NK-92 treated with Interleukin-12 subunit alpha and Interleukin-12 subunit beta, amount 100 ng/mL, for 24 hours (cell line): Measurements from ENCODE around the gene IGHMBP2.
"Not testable (repeated sequence)": the region's sequence is repeated elsewhere in the genome, so short reads cannot be mapped to it uniquely, and the experiment has no call there.

ENCODE experiments used
- DNase-seq: peaks from one replicate; lab custom pipeline; 2025; lab: John Stamatoyannopoulos, UW

The IGHMBP2 gene

GRCh38 chr11:68961245-68961644 lies 57.6 kb downstream of the IGHMBP2 start:
- DNase-seq: no peak

- DNase-seq: no peak
These were observed 59.0 kb downstream of the IGHMBP2 start for GRCh38 chr11:68962527-68963250.

GRCh38 chr11:68963779-68964178 lies 60.1 kb downstream of the IGHMBP2 start:
- no peak for DNase-seq

DNA sequence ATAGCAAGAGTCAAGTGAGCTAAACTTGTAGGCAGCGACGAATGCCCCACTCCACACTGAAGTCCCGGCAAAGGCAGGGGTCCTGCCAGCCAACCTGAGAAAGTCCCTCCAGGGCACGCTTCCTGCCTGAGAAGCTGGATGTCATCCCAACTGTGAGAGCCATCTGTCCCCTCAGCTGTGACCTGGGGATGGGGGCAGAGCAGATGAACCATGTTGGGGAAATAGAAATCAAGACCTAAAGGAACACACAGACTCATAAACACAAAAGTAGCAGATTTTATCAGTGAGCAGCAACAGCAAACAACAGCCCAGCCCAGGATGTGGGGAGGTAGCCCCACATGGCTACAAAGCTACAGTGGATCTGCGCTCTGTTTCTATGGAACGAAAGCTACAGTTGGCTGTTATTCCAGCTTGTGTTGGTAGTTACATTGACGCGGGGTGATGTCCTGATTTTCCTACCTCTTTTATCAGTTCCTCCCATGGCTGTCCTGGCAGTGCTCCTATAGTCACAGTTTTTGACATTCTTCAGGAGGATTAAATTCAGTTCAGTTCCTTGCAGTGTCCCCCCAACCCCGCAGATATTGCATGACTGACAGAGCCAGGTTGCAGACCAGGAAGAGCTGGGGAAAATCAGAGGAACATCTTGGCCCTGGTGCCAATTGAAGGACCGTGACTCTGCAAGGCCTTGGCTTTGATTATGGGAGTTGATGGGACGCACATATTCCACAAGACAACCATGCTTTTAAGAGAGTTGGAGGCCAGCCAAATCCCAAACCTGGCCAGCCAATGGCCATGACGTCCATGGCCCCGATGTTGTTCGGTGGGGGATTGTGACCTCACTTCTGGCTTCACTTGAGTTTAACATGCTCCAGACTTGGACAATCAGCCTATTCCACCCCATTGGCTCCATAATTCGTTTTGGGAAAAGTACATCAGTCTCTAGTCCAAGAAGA lies 62.5 kb downstream of the IGHMBP2 start:
- no peak for DNase-seq

DNA sequence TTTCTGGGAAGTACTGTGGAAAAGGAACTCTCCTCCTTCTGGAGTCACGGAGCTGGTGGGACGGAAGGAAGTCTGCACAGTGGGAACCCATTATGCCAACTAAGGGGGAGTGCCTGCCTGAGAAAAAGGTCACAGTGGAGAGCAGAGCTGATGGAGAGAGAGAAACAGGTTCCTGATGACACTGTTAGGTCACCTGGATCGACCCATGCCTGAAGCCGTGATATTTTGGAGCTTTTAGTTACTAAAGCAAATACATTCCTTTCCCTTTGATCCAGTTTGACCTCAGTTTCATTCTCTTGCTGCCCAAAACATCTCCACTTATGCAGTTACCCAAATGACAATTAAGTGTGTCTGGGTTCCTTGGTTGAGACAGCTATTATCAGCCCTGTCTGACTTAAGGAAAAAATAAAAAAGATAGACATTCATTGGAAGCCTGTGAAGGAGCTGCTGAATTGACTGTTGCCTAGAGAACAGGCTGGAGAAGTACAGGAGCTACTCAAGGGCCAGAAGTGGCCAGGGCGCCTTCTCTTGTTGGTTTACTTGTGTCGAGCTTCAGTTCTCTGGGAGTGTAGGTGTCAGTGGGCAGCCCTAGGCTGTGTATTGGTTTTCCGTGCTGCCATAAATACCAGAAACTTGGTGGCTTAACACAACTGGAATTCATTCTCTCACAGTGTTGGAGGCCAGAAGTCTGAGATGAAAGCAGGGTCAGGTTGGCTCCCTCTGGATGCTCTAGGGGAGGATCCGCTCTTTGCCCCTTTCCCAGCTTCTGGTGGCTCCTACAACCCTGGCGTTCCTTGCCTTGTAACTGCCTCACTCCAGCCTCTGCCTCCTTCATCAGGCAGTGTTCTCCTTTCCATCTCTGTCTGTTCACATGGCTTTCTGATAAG lies 63.4 kb downstream of the IGHMBP2 start:
- DNase-seq: no peak

DNA sequence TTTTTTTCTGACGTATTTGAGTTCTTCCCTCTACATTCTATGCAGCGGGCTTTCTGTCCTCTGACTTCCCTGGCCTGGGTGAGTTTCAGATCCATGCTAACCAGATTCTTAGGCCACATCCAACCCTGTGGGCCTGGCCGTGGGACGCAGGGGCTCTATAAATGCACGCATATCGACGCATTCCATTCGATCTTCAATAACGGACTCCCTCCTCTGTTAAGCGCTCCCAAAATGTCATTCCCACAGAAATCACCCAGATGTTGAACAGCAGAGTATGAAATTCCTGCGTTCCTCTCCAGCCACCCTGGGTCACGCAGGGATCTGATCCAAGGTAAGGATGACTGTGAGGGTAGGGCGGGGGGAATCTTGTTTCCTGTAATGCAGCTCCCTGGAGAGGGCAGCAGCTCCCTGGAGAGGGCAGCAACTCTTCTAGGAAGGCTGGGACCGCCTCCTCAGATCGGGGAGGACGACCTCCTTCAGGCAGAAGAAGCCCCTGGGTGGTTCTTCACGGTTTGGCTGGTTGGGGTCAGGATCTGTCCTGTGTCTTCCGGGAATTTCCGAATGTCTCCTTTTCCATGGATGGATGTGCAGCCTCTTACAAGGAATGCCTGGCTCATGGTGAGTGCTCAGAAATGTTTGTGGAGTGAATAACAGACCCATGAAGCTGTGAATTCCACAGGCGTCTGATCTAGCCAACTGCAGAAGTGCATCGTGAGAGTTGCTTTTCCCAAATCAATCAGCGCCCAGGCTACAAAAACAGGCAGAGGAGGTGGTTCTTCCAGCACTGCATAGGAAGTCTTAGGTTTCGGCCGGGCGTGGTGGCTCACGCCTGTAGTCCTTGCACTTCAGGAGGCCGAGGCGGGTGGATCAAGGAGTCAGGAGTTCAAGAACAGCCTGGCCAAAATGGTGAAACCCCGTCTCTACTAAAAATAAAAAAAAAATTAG lies 64.9 kb downstream of the IGHMBP2 start:
- no peak for DNase-seq

DNA sequence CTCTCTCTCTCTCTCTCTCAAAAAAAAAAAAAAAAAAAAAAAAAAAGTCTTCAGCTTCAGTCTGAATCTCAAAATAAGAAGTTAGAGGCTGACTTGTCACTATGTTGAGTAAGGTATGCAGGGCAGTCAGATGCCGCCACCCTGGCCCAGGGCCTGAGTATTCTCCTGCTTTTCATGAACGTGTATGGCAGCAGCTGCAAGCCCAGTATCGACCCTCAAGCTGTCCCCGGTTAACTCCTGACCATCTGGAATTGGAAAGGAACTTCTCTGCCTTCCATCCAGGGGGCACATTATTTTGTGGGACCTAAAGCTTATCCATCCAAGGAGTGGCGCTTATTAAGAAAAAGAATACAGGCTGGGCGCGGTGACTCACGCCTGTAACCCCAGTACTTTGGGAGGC lies 65.7 kb downstream of the IGHMBP2 start:
- DNase-seq: no peak

DNA sequence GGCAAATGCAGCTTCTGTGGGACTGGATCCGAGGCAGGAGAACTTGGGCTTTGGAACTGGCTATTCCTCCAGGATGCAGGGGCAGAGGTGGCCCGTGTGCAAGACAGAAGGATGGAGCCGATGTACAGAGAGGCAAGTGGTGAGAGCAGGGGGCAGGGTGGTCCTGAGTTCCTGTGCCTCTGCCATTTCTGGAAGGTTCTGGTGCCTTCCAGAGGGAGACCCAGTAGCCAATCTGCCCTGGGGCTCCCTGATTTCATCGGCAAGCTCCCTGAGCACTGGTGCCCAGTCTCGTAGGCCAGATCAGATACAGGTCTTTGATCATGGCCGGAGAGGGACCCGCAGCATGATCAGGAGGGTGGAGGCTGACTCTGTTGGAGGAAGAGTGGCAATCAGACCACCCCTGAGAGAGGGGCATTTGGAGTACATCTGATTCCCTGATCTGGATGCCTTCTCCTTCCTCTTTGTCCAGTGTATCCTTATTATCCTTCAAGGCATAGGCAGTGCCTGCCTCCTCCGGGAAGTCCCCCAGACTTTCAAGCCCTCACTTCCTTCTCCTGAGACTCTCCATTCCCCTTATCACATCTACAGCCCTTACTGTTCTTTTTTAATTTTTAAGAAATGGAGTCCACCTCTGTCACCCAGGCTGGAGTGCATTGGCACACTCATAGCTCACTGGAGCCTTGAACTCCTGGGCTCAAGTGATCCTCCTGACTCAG lies 67.4 kb downstream of the IGHMBP2 start:
- DNase-seq: no peak

- no peak for DNase-seq
These were observed 69.5 kb downstream of the IGHMBP2 start for GRCh38 chr11:68973219-68973618.

- not testable (repeated sequence) for DNase-seq
These were observed 70.0 kb downstream of the IGHMBP2 start for GRCh38 chr11:68973706-68974105.

- DNase-seq: no peak
These were observed 70.9 kb downstream of the IGHMBP2 start for GRCh38 chr11:68974421-68975194.

DNA sequence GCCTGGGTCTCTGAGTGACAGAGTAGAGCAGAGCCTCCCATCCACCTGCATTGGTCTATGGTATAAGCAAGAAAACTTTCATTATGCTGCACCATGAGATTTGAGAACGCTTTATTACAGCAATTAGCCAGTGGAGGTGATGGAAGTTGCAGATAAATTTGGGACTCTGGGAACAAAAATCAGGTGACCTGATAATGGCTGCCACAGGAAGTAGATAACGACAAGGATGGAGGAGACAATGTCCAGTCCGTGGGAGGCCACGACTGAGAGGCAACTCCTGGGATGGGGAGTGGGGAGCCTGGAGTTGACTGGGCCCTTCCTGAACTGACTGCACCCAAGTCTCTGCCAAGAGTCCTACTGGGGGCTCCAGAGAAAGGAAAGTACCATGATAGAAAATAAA lies 72.4 kb downstream of the IGHMBP2 start:
- DNase-seq: no peak

DNA sequence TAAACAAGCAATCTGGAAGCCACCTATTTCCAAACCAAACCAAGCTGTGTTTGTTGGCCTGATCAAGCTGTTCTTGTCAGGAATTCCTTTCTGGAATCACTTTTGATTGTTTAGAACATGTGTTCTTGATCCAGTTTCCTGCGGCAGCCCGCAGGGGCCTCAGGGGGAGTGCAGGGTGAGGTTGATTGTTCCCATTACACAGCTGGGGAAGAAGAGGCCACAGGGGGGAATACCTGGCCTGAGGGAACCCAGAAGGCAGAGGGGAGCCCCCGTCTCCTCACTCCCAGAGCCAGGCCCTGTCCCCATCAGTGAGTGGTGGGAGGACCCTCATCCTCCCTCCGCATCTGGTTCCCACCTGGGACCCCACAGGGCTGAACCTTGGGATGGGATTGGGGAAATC lies 72.9 kb downstream of the IGHMBP2 start:
- DNase-seq: no peak

- DNase-seq: no peak
These were observed 74.3 kb downstream of the IGHMBP2 start for GRCh38 chr11:68977781-68978625.

DNA sequence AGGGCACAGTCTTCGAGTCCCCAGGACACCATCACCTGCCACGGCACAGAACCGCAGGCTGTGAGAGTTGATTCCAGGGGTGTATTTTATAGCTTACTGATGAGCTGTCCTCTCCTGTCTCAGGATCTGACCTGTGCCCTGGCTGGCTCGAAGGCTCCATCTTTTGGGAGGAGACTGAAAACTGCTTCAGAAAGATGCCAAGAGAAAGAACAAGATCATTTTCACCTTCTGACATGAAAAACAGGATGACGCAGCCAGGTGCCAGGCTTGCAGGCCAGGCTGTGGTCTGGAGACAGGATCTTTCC lies 74.9 kb downstream of the IGHMBP2 start:
- no peak for DNase-seq

- DNase-seq: no peak
These were observed 75.4 kb downstream of the IGHMBP2 start for GRCh38 chr11:68978931-68979594.

DNA sequence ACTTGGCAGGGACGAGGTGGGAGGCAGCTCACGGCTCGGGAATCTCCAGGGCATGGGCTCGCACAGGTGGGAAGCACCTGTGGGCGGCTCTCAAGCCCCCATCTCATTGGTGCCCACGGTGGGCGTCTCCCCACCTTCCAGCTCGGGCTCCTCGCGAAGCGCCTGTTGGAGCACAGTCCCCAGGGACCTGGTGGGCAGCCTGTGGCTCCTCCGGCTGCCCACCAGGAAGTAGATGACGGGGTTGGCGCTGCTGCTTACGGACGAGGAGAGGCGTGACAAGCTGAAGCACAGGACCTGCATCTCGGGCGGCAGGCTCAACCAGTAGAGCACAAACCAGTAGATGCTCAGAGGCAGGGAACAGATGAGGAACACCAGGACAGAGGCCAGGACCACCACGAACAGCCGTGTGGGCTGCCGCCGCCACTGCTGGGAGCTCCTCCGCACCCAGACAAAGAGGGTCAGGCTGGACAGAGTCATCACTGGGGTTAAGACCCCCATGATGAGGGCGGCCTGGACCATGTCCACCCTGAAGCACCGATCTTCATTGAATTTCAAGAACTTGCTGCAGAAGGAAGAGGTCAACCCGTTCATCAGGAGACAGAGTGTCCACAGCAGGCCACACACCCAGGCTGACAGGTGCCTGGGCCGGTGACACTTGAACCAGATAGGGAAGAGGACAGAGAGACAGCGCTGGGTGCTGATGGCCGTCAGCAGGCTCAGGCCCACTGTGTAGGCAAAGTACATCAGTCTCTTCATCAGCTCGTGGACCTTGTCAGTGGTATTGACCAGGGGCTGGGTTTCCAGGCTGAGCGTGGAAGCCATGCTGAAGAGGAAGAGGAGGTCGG lies 76.5 kb downstream of the IGHMBP2 start:
- DNase-seq: no peak

GRCh38 chr11:68980776-68981065 lies 77.0 kb downstream of the IGHMBP2 start, which contains the start of gene MRGPRD:
TSS of gene MRGPRD (minus strand) at chr11:68980986. CDS start at chr11:68980986, 0 bp downstream.
- no peak for DNase-seq
